ENCODE results near the gene CACNA2D3.

The CACNA2D3 gene

DNA sequence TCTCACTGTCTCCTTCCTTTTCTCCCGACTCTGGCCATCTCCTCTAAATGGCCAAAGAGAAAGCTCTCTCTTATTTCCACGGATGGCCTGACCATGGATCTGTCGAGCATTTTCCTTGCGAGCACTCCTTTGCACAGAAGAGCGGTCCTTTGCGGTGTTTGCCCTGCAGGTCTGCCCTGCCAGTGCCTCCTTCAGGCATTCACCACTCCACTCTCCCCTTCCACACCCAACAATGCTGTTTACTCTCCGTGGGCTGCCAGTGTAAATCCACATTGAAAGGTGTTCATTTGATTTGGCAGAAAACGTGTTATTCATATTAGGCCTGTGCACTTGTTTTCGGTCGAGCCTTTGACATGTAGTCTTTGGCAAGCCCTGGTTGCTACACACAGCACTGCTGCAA is 49.6 kb downstream of the CACNA2D3 start:
- DNase-seq, result no peak

- no peak for DNase-seq
Measured at GRCh38 chr3:54173371-54173770, 51.0 kb downstream of the CACNA2D3 start.

GRCh38 chr3:54176106-54176505 is 53.8 kb downstream of the CACNA2D3 start:
- DNase-seq, result no peak

DNA sequence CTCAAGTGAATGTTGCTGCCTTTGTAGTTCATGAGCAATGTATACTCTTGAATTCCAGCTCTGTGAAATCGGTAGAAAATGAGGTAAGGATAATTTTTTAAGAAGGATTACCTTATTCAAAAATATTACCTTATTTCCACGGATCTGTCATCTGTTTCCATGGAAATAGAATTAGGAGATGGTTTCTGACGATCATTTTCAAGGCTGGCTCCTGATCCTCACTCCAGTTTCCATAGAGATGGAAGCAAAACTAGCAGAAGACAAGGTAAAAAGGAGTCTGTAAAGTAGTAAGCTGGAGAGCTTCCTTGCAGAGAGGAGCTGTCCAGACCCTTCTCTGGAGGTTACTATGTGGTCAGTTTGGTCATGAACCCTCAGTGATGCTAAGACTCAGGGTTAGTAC is 55.5 kb downstream of the CACNA2D3 start:
- no peak for DNase-seq

- DNase-seq, result no peak
Measured at GRCh38 chr3:54178376-54178775, 56.0 kb downstream of the CACNA2D3 start.

- no peak for DNase-seq
Measured at GRCh38 chr3:54180921-54181320, 58.6 kb downstream of the CACNA2D3 start.

GRCh38 chr3:54182242-54182641 is 59.9 kb downstream of the CACNA2D3 start:
- DNase-seq, result no peak

DNA sequence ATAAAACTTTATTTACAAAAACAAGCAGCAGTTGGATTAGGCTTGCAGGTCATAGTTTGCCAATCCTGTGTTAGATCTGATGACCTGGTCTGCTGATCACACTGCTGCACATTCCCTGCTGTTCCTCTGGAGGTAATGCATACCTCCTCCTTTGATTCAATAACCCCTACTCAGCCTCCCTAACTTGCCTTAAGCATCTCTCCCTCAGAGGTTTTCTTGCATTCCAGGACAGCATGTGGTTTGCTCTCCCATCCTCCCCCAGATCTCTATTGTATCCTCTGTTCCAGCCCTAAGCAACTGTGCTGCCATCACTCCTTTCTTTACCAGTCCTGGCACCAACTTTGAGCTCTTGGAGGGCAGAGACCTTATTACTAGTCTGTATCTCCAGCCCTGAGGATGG is 63.4 kb downstream of the CACNA2D3 start:
- no peak for DNase-seq

GRCh38 chr3:54188176-54188791 is 65.9 kb downstream of the CACNA2D3 start:
- DNase-seq, result no peak

GRCh38 chr3:54191220-54191619 is 68.9 kb downstream of the CACNA2D3 start:
- DNase-seq, result no peak

- DNase-seq, result no peak
Measured at GRCh38 chr3:54192026-54192425, 69.7 kb downstream of the CACNA2D3 start.

GRCh38 chr3:54193093-54193492 is 70.7 kb downstream of the CACNA2D3 start:
- DNase-seq, result no peak

DNA sequence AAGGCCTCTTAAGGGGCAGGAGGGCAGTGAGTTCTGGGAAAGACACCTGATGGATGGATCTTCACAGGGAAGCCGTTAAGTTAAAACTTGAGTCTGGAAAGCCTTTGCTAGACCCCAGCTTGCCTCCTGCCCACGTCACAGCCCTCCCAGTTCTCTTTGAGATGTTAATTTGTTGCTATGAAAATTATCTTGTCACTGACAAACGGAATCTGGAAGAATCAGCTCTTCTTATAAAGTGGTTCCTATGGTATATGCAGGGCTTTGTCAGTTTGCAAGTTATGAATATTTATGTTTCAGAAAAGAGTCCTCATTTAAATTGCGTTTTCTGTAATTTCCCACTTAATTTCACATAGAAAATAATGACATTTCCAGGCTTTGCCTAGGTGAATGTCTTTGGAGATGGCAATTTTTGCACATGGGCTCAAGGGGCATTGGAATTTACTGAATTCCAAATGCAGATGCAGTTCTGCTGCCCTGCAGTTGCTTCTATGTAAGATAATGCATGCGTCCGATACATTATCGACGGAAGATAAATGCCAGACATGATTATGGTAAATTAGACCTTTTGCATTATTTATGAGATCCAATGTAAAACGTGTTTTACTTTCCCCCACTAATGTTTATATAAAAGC is 74.1 kb downstream of the CACNA2D3 start:
- DNase-seq, result no peak

GRCh38 chr3:54197509-54197908 is 75.2 kb downstream of the CACNA2D3 start:
- DNase-seq, result no peak

DNA sequence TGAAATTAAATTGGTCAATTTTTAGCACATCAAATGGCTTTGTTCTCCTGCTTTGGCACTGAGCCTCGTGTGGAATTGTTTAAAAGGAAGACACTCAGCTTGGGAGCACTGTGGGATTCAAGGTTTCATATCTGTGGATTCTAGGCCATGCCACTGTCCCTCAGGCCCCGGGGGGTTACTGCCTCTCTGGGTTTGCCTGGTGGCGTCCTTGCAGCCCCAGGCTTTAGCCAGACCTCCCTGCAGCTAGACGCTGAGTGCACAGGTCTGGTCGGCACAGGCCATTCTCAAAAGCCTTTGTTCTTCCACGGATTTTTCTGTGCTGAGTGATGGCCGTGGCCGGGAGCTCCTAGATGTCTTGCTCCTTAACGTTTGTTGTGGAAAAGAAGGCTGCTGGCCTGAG is 76.2 kb downstream of the CACNA2D3 start:
- no peak for DNase-seq

GRCh38 chr3:54202054-54202453 is 79.7 kb downstream of the CACNA2D3 start:
- no peak for DNase-seq

- DNase-seq, result no peak
Measured at GRCh38 chr3:54202651-54203248, 80.4 kb downstream of the CACNA2D3 start.

DNA sequence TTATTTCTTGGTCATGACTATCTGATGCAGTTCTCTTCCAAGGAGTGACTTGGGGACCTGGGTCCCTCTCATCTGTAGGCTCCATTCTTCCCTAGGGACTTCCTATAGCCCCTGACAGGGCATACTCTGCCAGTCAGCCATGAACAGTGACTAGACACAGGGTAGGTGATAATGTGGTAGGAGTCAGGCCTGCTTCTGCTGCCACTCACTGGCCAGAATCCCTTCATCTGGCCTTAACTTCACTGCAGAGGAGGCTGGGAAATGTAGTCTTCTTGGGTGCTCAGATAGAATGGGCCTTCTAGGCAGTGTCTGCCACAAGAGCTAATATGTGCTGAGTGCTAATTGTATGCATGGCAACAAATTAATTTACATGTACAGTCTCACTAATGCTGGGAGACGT is 84.5 kb downstream of the CACNA2D3 start:
- no peak for DNase-seq

DNA sequence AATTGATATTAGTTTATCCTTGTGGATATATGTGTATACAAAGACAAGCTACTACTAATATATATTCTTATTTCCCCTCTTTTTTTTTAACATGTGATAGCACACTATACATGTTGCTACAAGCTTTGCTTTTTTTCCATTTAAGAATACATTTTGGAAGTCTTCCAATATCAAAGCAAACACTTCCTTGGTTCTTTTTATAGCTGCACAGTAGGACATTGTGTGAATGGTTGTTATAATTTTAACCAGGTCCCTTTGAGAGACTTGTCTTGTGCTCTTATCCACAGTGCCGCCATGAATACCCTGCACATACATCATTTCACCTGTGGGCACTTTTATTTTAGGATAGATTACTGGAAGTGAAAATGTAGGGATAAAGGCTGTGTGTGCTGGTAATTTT is 88.7 kb downstream of the CACNA2D3 start:
- no peak for DNase-seq

DNA sequence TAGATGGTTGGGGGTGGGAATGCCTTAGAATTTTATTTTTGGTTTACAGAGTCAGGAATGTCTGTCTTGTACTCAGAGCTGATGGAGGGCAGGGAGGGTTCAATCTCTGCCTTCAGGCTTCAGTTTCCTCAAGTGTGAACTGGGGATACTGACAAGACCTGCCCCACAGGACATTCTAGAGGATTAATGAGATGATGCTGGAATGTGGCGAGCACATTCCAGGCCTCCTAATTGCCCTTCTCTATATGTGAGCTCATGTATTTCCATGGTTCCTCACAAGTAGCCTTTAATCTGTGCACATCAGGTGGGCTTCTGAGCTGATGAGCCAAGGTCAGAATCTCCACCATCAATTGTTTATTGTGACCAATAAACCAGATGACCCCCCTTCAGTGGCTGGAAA is 90.4 kb downstream of the CACNA2D3 start:
- no peak for DNase-seq

DNA sequence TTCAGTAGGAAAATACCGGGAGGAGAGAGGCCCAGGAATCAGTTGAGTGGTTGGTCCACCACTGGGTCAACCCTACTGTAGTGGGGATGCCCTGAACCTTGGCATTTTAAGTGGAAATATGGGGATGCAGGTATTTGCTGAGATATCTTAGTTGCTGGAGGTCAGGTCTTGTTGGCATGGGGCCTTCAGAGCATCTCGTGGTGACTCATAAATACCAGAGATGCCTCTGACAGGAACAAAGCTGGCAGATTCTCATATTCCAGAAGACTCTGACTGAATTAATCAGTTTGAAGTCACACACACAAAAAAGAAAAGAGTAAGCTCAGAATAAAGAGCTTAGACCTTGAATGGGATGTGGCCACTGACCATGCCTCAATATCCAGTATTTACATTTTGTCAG is 91.6 kb downstream of the CACNA2D3 start:
- DNase-seq, result no peak

DNA sequence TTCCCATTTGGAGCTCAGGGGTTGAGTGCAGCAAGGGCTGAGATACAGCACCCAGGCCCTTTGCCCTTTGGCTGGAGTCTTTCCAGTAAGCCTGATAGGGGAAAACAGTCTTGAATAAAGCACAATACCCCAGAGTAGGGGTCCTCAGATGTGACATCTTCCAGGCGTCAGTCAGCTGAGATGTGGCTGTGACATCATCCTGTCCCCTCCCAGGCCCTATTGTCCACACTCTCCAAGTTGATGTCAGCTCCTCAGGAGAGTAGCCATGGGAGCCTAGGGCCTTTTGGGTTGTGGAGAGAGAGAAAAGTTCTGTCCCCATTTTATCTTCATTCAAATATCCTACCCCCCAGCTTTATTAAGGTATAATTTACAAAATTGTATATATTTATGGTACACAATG is 92.5 kb downstream of the CACNA2D3 start:
- no peak for DNase-seq

GRCh38 chr3:54215521-54215920 is 93.2 kb downstream of the CACNA2D3 start:
- no peak for DNase-seq

GRCh38 chr3:54217828-54218227 is 95.5 kb downstream of the CACNA2D3 start:
- DNase-seq, result no peak

GRCh38 chr3:54222316-54222715 is 100.0 kb downstream of the CACNA2D3 start:
- no peak for DNase-seq
